Suprapubic skin (tissue), 4 donors: ENCODE data around the gene UCP3. TPM values are rescaled to one million over a fixed set of nuclear protein-coding genes. Genes with fewer than 3 reads are reported as not detected.

ENCODE experiments used
- total RNA-seq, 4 donors: library from RNA; depleted of rRNA; stranded (reverse); fragments of >200 nt; gene quantifications; one replicate each; pipeline ENCODE4 v1.1.0, GENCODE V29; 2016

UCP3 gene
- total RNA-seq, 4 donors from 2014 or later = 2.3 to 6.6 (median 3.9) TPM

Other genes with a start within 250 kb of the UCP3 start
- gene RAB6A, start 248.0 kb downstream of the UCP3 start, total RNA-seq = 100 to 1,000 TPM in 3 of 4 donors, 10 to 100 TPM in 1; 89.7 to 182 (median 113) TPM
- 10 to 100 TPM; 10.5 to 24.4 (median 15.4) TPM for gene MRPL48, start 221.2 kb downstream of the UCP3 start, total RNA-seq
- 10 to 100 TPM; 49.4 to 63.9 (median 57.2) TPM for gene COA4, start 132.2 kb downstream of the UCP3 start, total RNA-seq
- gene PAAF1, start 132.1 kb downstream of the UCP3 start, total RNA-seq = 10 to 100 TPM; 10.7 to 15.4 (median 13.7) TPM
- not detected for gene DNAJB13, start 58.1 kb downstream of the UCP3 start, total RNA-seq
- 10 to 100 TPM in 2 of 4 donors, 1 to 10 TPM in 2; 9.8 to 27.3 (median 12.9) TPM for gene UCP2, start 26.2 kb downstream of the UCP3 start, total RNA-seq
- gene C2CD3, start 161.9 kb upstream of the UCP3 start, total RNA-seq = 10 to 100 TPM; 16.9 to 41.3 (median 29.2) TPM
- 10 to 100 TPM; 31.3 to 47.1 (median 40.6) TPM for gene PPME1, start 162.2 kb upstream of the UCP3 start, total RNA-seq